OCI-LY7 (cell line): ENCODE data around the gene FBXO36.

Experiments
- EZH2phosphoT487 ChIP-seq: fragments of 200-600 bp; sonication (generic); IDR thresholded peaks from 2 replicates; pipeline ENCODE4 v1.6.1; 2018; ENCODE audit warnings: low read depth, borderline replicate concordance, mild to moderate bottlenecking, mixed run types, antibody characterized with exemption, low read length, moderate library complexity, mixed read lengths
- TF ChIP-seq, protein P1 (sequence below): fragments of 200-600 bp; sonication (generic); conservative IDR thresholded peaks from 2 replicates; pipeline ENCODE4 v1.5.1; 2014; ENCODE audit warnings: mild to moderate bottlenecking, antibody characterized with exemption, low read length, moderate library complexity, mixed read lengths

DNA sequence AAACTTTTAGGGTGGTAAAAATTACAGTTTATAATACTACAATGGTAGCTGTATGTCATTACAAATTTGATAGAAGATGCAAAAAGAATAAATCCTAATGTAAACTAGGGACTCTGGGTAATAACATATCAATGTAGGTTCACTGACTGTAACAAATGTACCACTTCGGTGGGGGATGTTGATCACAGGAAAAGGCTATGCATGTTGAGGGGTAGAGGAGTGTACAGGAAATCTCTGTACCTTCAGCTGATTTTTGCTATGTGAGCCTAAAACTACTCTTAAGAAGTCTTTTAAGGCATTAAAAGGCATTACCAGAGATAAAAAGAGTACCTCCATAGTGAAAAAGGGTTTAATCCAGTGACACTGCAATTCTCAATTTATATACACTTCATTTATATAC, 25.4 kb upstream of the FBXO36 start:
- TF ChIP-seq, protein P1, sequence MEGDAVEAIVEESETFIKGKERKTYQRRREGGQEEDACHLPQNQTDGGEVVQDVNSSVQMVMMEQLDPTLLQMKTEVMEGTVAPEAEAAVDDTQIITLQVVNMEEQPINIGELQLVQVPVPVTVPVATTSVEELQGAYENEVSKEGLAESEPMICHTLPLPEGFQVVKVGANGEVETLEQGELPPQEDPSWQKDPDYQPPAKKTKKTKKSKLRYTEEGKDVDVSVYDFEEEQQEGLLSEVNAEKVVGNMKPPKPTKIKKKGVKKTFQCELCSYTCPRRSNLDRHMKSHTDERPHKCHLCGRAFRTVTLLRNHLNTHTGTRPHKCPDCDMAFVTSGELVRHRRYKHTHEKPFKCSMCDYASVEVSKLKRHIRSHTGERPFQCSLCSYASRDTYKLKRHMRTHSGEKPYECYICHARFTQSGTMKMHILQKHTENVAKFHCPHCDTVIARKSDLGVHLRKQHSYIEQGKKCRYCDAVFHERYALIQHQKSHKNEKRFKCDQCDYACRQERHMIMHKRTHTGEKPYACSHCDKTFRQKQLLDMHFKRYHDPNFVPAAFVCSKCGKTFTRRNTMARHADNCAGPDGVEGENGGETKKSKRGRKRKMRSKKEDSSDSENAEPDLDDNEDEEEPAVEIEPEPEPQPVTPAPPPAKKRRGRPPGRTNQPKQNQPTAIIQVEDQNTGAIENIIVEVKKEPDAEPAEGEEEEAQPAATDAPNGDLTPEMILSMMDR, result no peak
- no peak for TF ChIP-seq EZH2phosphoT487
